Tibial nerve (tissue), 4 donors: ENCODE data around the gene PFKM.

ENCODE experiments used
- CTCF ChIP-seq, 5 experiments: fragments of 200-600 bp in 3 of 5; fragments of 450-650 bp in 2 of 5; sonication (generic) in 3 of 5; IDR thresholded peaks; one replicate each; pipeline ENCODE4 v1.5.1; 2016 to 2019; ENCODE audit warnings: antibody characterized with exemption in 5 of 5, mild to moderate bottlenecking in 3 of 5, moderate library complexity in 2 of 5
- EP300 ChIP-seq, 2 donors: sonication (generic); formaldehyde crosslinking; IDR thresholded peaks; one replicate each; pipeline ENCODE4 v1.6.1; 2017; ENCODE audit warnings: antibody characterized with exemption in 2 of 2, mild to moderate bottlenecking in 1 of 2

- TF ChIP-seq CTCF (IDR thresholded peaks at IDR 0.05) = no peak
- no peak for TF ChIP-seq EP300 (IDR thresholded peaks at IDR 0.05)
Observed at GRCh38 chr12:48192861-48193260, 73.7 kb downstream of the PFKM start.
